ENCODE data around the gene DPP10. TPM values are rescaled to one million over a fixed set of nuclear protein-coding genes. Genes with fewer than 3 reads are reported as not detected.

Gene DPP10
- total and polyA plus RNA-seq, 4 donors = 0.04 to 4.1 (median 0.48) TPM

DNA sequence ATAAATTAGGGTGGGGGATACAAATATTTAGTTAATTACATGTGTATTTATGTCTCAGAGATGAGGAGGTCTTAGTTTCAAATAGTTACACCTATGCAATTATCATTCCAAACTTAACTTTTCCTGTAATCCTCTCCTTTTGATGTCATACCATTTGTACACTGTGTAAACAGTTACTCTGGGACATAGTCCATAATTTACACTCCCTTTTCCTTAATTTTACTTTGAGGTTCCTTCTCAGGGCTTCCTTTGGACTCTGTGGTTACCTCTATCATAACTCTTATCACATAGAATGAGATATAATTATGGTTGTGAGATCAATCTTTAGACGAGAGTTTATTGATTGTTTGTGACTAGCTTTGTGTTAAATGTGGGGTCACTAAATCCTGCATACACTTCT, 84.4 kb downstream of the DPP10 start:
- Histone ChIP-seq H3K4me3 (ENCODE audit: low read depth in 1 of 3, low read length in 3 of 3) (no peak overlapping the region), H3K9me3 (ENCODE audit: control insufficient read depth in 4 of 4, low read length in 3 of 4) (no peaks in the 10 kb centered on the region), H3K27me3 (ENCODE audit: control insufficient read depth in 4 of 4, insufficient read depth in 4 of 4, low read length in 3 of 4) (no peaks in the 10 kb centered on the region), H3K36me3 (ENCODE audit: control insufficient read depth in 4 of 4, insufficient read depth in 3 of 4, low read depth in 1 of 4, low read length in 3 of 4) (no peaks in the 10 kb centered on the region), H3K27ac (ENCODE audit: low read depth in 1 of 2, low read length in 2 of 2) (no peak overlapping the region), H3K9ac (ENCODE audit: low read depth in 1 of 2, low read length in 2 of 2) (no peak overlapping the region), H3K4me1 (ENCODE audit: control insufficient read depth in 4 of 4, insufficient read depth in 4 of 4, low read length in 3 of 4) (no peaks in the 10 kb centered on the region)
- TF ChIP-seq RXRA (IDR thresholded peaks at IDR 0.05) (no peak), TAF1 (conservative IDR thresholded peaks at IDR 0.05) (no peak), RAD21 (IDR thresholded peaks at IDR 0.05) (no peak), JUND (IDR thresholded peaks at IDR 0.05) (no peak), SP1 (IDR thresholded peaks at IDR 0.05) (no peak), FOXA2 (IDR thresholded peaks at IDR 0.05) (no peak), GABPA (IDR thresholded peaks at IDR 0.05 in 1 of 2, conservative IDR thresholded peaks at IDR 0.05 in 1 of 2) (no peak)
- TF ChIP-seq, protein P1, sequence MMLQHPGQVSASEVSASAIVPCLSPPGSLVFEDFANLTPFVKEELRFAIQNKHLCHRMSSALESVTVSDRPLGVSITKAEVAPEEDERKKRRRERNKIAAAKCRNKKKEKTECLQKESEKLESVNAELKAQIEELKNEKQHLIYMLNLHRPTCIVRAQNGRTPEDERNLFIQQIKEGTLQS (IDR thresholded peaks at IDR 0.05) = no peak
- TF ChIP-seq, protein P2, sequence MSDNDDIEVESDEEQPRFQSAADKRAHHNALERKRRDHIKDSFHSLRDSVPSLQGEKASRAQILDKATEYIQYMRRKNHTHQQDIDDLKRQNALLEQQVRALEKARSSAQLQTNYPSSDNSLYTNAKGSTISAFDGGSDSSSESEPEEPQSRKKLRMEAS (IDR thresholded peaks at IDR 0.05) = no peak
- TF ChIP-seq, protein P3, sequence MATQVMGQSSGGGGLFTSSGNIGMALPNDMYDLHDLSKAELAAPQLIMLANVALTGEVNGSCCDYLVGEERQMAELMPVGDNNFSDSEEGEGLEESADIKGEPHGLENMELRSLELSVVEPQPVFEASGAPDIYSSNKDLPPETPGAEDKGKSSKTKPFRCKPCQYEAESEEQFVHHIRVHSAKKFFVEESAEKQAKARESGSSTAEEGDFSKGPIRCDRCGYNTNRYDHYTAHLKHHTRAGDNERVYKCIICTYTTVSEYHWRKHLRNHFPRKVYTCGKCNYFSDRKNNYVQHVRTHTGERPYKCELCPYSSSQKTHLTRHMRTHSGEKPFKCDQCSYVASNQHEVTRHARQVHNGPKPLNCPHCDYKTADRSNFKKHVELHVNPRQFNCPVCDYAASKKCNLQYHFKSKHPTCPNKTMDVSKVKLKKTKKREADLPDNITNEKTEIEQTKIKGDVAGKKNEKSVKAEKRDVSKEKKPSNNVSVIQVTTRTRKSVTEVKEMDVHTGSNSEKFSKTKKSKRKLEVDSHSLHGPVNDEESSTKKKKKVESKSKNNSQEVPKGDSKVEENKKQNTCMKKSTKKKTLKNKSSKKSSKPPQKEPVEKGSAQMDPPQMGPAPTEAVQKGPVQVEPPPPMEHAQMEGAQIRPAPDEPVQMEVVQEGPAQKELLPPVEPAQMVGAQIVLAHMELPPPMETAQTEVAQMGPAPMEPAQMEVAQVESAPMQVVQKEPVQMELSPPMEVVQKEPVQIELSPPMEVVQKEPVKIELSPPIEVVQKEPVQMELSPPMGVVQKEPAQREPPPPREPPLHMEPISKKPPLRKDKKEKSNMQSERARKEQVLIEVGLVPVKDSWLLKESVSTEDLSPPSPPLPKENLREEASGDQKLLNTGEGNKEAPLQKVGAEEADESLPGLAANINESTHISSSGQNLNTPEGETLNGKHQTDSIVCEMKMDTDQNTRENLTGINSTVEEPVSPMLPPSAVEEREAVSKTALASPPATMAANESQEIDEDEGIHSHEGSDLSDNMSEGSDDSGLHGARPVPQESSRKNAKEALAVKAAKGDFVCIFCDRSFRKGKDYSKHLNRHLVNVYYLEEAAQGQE (IDR thresholded peaks at IDR 0.05) = no peak
- WGBS = 51% methylated on average over 1 of the region's 1 CpG
- no peak for DNase-seq (ENCODE audit: low spot score)

DNA sequence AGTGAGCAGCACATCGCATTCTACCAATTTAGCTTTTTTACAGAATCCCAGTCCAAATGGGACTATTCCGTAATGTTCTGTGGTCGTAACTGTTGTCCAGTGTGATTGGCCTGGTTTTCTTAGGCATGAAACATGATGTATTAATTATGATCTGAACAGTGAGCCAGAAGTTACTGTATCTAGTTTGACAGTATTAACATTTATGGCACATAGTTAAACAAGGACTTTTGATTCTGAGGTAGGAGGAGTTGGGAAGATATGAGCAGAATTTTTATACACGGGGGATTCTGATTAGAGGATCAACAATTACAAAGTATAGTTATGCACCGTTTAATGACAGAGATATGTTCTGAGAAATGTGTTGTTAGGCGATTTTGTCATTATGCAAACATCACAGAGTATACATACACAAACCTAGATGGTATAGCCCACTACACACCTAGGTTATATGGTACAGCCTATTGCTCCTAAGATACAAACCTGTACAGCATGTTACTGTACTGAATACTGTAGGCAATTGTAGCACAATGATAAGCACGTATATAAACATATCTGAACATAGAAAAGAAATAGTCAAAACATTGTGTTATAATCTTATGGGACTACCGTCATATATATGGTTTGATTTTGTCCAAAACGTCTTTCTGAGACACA, 85.0 kb downstream of the DPP10 start:
- Histone ChIP-seq H3K4me3 (ENCODE audit: low read depth in 1 of 3, low read length in 3 of 3) (no peak overlapping the region), H3K9ac (ENCODE audit: low read depth in 1 of 2, low read length in 2 of 2) (no peak overlapping the region), H3K27me3 (ENCODE audit: control insufficient read depth in 4 of 4, insufficient read depth in 4 of 4, low read length in 3 of 4) (no peaks in the 10 kb centered on the region), H3K27ac (ENCODE audit: low read depth in 1 of 2, low read length in 2 of 2) (no peak overlapping the region), H3K36me3 (ENCODE audit: control insufficient read depth in 4 of 4, insufficient read depth in 3 of 4, low read depth in 1 of 4, low read length in 3 of 4) (no peaks in the 10 kb centered on the region), H3K9me3 (ENCODE audit: control insufficient read depth in 4 of 4, low read length in 3 of 4) (no peaks in the 10 kb centered on the region), H3K4me1 (ENCODE audit: control insufficient read depth in 4 of 4, insufficient read depth in 4 of 4, low read length in 3 of 4) (no peaks in the 10 kb centered on the region)
- DNase-seq (ENCODE audit: low spot score) = no peak
- 71% methylated on average over 9 of the region's 9 CpGs for whole genome bisulfite sequencing
- no peak for TF ChIP-seq EGR1 (IDR thresholded peaks at IDR 0.05; ENCODE audit: low read depth in 2 of 2)
- TF ChIP-seq RAD21 (IDR thresholded peaks at IDR 0.05) = no peak

DNA sequence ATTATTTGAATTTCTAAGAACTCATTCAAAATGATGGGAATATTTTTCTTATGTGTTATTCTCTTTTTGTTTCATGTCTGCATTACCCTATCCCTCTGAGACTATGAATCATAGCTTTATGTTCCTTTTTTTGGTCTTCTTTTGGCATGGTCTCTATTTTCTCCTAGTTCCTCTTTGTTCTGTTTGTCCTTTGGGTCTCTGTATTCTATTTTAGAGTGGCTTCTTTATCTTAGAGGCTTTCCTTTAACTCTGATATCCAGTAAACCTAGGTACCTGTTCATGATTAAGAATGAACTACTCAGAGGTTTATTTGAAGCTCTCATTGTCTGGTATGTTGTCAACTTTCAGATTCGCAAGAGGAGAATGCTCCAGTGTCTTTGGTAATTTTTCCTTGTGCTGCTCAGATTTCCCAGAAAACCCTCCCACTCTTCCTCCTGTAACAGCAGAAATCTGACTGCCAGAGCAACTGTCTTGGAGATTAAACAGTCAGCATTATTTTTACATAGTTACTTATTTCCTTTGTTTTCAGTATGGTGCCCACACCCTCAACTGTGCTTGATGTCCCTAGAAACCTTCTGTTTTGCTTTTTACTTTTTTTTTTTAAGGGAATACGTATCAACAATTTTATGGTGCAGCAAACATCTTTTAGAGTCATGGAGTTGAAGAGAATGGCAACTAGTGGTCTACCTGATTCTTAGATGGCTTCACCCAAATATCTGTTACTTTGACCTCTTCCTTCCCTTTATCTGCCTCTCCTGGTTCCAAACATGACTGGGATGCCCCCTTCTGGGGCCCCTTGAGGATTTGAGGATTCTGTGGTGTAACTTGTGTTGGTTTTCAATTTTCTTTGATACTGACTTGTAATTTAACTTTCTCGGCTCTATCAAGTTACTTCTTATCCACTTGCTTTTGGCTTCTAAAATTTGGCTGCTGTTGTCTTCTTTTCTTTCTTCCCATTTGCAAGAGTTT, 92.0 kb downstream of the DPP10 start:
- Histone ChIP-seq H3K4me1 (ENCODE audit: control insufficient read depth in 4 of 4, insufficient read depth in 4 of 4, low read length in 3 of 4) (no peaks in the 10 kb centered on the region), H3K9ac (ENCODE audit: low read depth in 1 of 2, low read length in 2 of 2) (no peak overlapping the region), H3K27ac (ENCODE audit: low read depth in 1 of 2, low read length in 2 of 2) (no peak overlapping the region), H3K4me3 (ENCODE audit: low read depth in 1 of 3, low read length in 3 of 3) (no peak overlapping the region), H3K9me3 (ENCODE audit: control insufficient read depth in 4 of 4, low read length in 3 of 4) (no peaks in the 10 kb centered on the region), H3K36me3 (ENCODE audit: control insufficient read depth in 4 of 4, insufficient read depth in 3 of 4, low read depth in 1 of 4, low read length in 3 of 4) (no peaks in the 10 kb centered on the region), H3K27me3 (ENCODE audit: control insufficient read depth in 4 of 4, insufficient read depth in 4 of 4, low read length in 3 of 4) (no peaks in the 10 kb centered on the region)
- no peak for DNase-seq (ENCODE audit: low spot score)
- 63% methylated on average over 3 of the region's 3 CpGs for WGBS
- TF ChIP-seq GABPA (IDR thresholded peaks at IDR 0.05 in 1 of 2, conservative IDR thresholded peaks at IDR 0.05 in 1 of 2) (no peak), RXRA (IDR thresholded peaks at IDR 0.05) (no peak), JUND (IDR thresholded peaks at IDR 0.05) (no peak), NR2F2 (IDR thresholded peaks at IDR 0.05) (no peak), RAD21 (IDR thresholded peaks at IDR 0.05) (no peak)

Measured in liver (tissue), 9 donors.